ENCODE measurements around the gene ADAM12.

ADAM12 gene

DNA sequence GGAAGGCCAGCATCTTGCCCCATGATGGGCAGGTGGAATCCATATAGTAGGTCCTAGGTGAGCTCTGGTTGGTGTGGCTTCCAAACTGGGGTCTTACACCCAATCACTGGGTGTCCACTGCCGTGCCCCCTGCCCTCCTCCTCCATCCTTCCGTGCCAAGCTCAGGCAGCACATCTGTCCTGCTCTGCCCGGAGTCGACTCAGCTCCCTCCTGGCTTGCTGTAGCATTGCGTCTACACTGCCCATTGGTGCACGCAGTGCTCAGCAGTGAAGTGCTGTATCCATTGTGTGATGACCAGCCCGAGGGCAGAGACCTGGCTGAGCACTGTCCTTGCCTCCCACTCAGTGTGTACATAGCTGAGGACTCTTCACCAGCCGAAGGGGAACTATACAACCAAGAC lies 148.4 kb downstream of the ADAM12 start:
- H3K27me3 ChIP-seq (ENCODE audit: insufficient read depth, low read length, poor library complexity), result no peaks in the 10 kb centered on the region
- no peak for DNase-seq
- H3K4me3 ChIP-seq (ENCODE audit: low read depth in 1 of 2, low read length in 2 of 2), result no peak overlapping the region
- no peak overlapping the region for H3K27ac ChIP-seq (ENCODE audit: low read length)
- H4K20me1 ChIP-seq (ENCODE audit: insufficient read depth, low read length), result no peaks in the 10 kb centered on the region
- H2AFZ ChIP-seq (ENCODE audit: low read depth, low read length), result no peak overlapping the region
- TF ChIP-seq EZH2 (IDR thresholded peaks at IDR 0.05; ENCODE audit: borderline replicate concordance, low read depth, low read length, severe bottlenecking) (no peak), CTCF (IDR thresholded peaks at IDR 0.05; ENCODE audit: borderline replicate concordance, extremely low read depth, low read length, poor library complexity, severe bottlenecking) (no peak)
- H3K9ac ChIP-seq (ENCODE audit: low read depth, low read length), result no peak overlapping the region
- ATAC-seq (ENCODE audit: insufficient read depth, low read depth), result no peak
- no peaks in the 10 kb centered on the region for H3K79me2 ChIP-seq (ENCODE audit: insufficient read depth, low read length)
- H3K4me1 ChIP-seq (ENCODE audit: insufficient read depth, low read length), result no peaks in the 10 kb centered on the region
- H3K4me2 ChIP-seq (ENCODE audit: insufficient read depth, low read length), result no peak overlapping the region
- H3K9me3 ChIP-seq (ENCODE audit: insufficient read depth, low read length, severe bottlenecking), result no peaks in the 10 kb centered on the region
- no peaks in the 10 kb centered on the region for H3K36me3 ChIP-seq (ENCODE audit: insufficient read depth, low read length)

- DNase-seq (no peak), ATAC-seq (ENCODE audit: insufficient read depth, low read depth) (no peak)
These were observed 152.1 kb downstream of the ADAM12 start for GRCh38 chr10:126235979-126236851.

GRCh38 chr10:126235091-126235978 lies 152.9 kb downstream of the ADAM12 start:
- Histone ChIP-seq H3K27me3 (ENCODE audit: insufficient read depth, low read length, poor library complexity) (no peaks in the 10 kb centered on the region), H3K4me3 (ENCODE audit: low read depth in 1 of 2, low read length in 2 of 2) (no peak overlapping the region), H3K79me2 (ENCODE audit: insufficient read depth, low read length) (no peaks in the 10 kb centered on the region), H3K9me3 (ENCODE audit: insufficient read depth, low read length, severe bottlenecking) (no peaks in the 10 kb centered on the region), H3K9ac (ENCODE audit: low read depth, low read length) (no peak overlapping the region), H3K4me1 (ENCODE audit: insufficient read depth, low read length) (no peaks in the 10 kb centered on the region), H3K27ac (ENCODE audit: low read length) (no peak overlapping the region), H2AFZ (ENCODE audit: low read depth, low read length) (no peak overlapping the region), H4K20me1 (ENCODE audit: insufficient read depth, low read length) (no peaks in the 10 kb centered on the region), H3K36me3 (ENCODE audit: insufficient read depth, low read length) (no peaks in the 10 kb centered on the region), H3K4me2 (ENCODE audit: insufficient read depth, low read length) (no peak overlapping the region)
- TF ChIP-seq CTCF (IDR thresholded peaks at IDR 0.05; ENCODE audit: borderline replicate concordance, extremely low read depth, low read length, poor library complexity, severe bottlenecking) (no peak), EZH2 (IDR thresholded peaks at IDR 0.05; ENCODE audit: borderline replicate concordance, low read depth, low read length, severe bottlenecking) (no peak)
- ATAC-seq (ENCODE audit: insufficient read depth, low read depth) (no peak), DNase-seq (no peak)

More at GRCh38 chr10:126235979-126236851, 152.1 kb downstream of the ADAM12 start:
- no peak overlapping the region for H3K4me2 ChIP-seq (ENCODE audit: insufficient read depth, low read length)
- TF ChIP-seq EZH2 (IDR thresholded peaks at IDR 0.05; ENCODE audit: borderline replicate concordance, low read depth, low read length, severe bottlenecking) (no peak), CTCF (IDR thresholded peaks at IDR 0.05; ENCODE audit: borderline replicate concordance, extremely low read depth, low read length, poor library complexity, severe bottlenecking) (no peak)
- no peaks in the 10 kb centered on the region for H3K36me3 ChIP-seq (ENCODE audit: insufficient read depth, low read length)
- H3K79me2 ChIP-seq (ENCODE audit: insufficient read depth, low read length), result no peaks in the 10 kb centered on the region
- H3K9me3 ChIP-seq (ENCODE audit: insufficient read depth, low read length, severe bottlenecking), result no peaks in the 10 kb centered on the region
- H3K4me3 ChIP-seq (ENCODE audit: low read depth in 1 of 2, low read length in 2 of 2), result no peak overlapping the region
- no peaks in the 10 kb centered on the region for H4K20me1 ChIP-seq (ENCODE audit: insufficient read depth, low read length)
- no peak overlapping the region for H2AFZ ChIP-seq (ENCODE audit: low read depth, low read length)
- no peaks in the 10 kb centered on the region for H3K27me3 ChIP-seq (ENCODE audit: insufficient read depth, low read length, poor library complexity)
- no peak overlapping the region for H3K9ac ChIP-seq (ENCODE audit: low read depth, low read length)
- no peaks in the 10 kb centered on the region for H3K4me1 ChIP-seq (ENCODE audit: insufficient read depth, low read length)
- no peak overlapping the region for H3K27ac ChIP-seq (ENCODE audit: low read length)
